HuH-7.5 (cell line): ENCODE data around the gene ROBO1.

ENCODE experiments used
- DNase-seq: peaks from one replicate; pipeline ENCODE4 v3.0.0; 2011; ENCODE audit warnings: low spot score

Gene ROBO1

DNA sequence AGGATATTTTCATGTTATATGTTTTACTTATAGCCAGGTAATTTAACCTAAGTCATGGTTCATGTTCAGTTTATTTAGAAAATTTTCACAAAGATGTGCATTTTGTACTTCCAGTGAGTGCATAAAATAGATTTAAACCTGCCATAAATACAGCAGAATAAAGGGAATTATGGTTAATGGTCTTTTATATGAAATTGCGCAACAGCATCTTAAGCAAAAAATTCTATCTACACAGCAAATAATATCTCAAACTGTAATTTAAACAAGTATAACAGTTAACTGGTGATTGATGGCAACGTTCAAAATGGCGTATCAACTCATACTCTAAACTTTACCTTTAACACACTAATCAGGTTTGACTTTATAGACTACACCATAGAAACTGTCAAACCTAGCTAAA lies 97.6 kb downstream of the ROBO1 start:
- DNase-seq, result no peak

DNA sequence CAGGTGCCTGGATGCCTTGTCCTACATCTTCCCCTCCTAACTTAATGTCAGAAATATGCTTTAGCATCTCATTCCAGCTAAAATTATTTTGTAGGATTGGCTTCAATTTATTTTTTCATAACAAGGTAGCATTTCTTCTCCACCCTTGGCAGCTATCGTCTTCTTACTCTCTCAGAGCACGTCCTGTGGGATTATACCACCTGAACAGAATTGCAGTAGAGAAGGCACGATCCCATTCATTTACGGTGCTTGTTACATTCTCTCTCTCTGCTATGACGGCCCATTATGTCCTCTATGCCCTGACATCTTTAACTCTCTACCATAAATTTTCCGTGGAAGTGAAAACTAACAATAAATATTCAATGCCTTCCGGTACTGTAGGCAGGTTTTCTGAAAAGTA lies 103.3 kb downstream of the ROBO1 start:
- no peak for DNase-seq

- no peak for DNase-seq
Observed at GRCh38 chr3:79661896-79662295, 105.9 kb downstream of the ROBO1 start.

GRCh38 chr3:79657076-79657475 lies 110.7 kb downstream of the ROBO1 start:
- DNase-seq, result no peak

DNA sequence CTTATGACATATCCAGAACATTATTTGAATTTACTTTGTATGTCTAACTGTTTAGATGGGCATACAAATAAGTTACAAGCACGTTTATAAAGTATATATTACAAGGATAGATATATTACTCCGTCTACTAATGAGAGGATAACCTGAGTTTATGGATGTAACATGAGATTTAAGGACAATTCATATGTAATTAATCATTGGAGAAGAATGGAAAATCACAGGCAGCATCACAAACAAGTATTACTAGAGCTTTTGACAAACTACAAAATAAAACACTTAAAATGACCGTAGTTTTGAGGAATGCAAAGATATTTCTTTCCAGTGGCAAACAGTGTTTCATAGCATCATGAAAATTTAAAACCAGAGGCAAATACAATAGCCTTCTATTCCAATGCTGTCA lies 113.8 kb downstream of the ROBO1 start:
- DNase-seq, result no peak

- no peak for DNase-seq
Observed at GRCh38 chr3:79653266-79653830, 114.5 kb downstream of the ROBO1 start.

- no peak for DNase-seq
Observed at GRCh38 chr3:79651536-79652065, 116.2 kb downstream of the ROBO1 start.

GRCh38 chr3:79639855-79640254 lies 127.9 kb downstream of the ROBO1 start:
- no peak for DNase-seq

GRCh38 chr3:79636372-79636771 lies 131.4 kb downstream of the ROBO1 start:
- no peak for DNase-seq

DNA sequence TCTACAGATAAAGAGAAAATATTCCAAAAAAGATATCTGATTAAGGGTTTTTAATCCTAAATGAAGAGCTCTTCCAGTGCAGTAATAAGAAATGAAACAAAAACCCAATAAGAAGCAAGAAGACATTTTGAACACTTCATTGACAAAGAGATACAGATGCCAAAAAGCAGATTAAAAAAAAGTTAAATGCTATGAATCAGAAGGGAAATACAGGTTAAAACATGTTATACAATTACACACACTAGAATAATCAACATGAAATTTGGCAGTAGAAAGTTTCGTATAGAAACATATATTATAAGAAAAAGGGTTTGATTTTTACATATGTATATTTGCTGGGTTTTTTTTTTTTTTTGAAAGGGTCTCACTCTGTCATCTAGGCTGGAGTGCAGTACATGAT lies 135.0 kb downstream of the ROBO1 start:
- no peak for DNase-seq

DNA sequence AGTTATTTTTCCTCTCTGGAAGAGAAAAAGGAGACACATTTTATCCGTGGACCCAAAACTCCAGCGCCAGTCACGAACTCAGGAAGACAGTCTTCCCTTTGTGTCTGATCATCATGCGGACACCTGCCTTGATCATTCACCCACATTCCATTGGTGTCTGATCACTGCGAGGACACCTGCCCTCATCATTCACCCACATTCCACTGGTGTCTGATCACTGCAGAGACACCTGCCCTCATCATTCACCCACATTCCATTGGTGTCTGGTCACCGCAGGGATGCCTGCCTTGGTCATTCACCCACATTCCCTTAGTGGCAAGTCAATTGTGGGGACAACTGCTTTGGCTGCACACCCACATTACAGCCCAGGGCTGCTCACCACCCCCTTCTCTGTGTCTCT lies 148.9 kb downstream of the ROBO1 start:
- no peak for DNase-seq

DNA sequence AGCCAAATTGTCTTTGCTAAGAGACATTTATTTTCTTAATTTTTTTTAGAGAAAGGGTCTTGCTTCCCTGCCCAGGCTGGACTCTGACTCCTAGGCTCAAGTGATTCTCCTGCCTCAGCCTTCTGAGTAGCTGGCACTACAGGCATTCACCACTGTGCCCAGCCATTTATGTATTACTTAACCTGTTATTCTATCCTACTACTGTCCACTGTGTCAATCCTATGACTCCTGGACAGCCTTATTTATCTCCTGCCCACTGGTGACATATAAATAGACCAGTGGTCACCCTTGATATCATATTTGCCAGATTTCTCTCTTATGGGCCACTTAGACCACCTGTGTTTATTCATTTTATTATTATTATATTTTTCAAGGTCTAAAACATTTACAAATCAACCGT lies 161.4 kb downstream of the ROBO1 start:
- DNase-seq, result no peak

DNA sequence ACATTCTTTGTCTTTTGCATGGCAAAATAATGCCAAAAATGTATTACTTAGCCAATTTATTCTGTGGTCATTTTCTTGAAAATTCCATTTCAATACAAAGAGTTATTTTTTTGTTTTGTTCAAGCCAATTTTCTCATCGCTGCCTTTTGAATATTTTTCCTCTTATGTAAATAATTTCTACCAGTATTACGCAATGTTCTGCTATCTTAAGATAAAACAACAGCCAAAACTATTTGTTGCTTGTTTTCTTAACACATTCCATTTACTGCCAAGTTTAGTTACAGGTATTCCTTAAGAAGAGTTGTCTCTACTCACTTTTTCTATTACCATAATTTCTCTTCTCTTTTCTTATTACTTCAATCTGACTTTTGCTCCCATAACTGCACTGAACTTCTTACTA lies 163.1 kb downstream of the ROBO1 start:
- no peak for DNase-seq

GRCh38 chr3:79602385-79602784 lies 165.4 kb downstream of the ROBO1 start:
- no peak for DNase-seq

GRCh38 chr3:79598594-79598993 lies 169.2 kb downstream of the ROBO1 start:
- no peak for DNase-seq

GRCh38 chr3:79597709-79598108 lies 170.1 kb downstream of the ROBO1 start:
- no peak for DNase-seq

GRCh38 chr3:79587150-79587549 lies 180.6 kb downstream of the ROBO1 start:
- no peak for DNase-seq

GRCh38 chr3:79586232-79586631 lies 181.6 kb downstream of the ROBO1 start:
- DNase-seq, result no peak

- no peak for DNase-seq
Observed at GRCh38 chr3:79572930-79573329, 194.9 kb downstream of the ROBO1 start.

DNA sequence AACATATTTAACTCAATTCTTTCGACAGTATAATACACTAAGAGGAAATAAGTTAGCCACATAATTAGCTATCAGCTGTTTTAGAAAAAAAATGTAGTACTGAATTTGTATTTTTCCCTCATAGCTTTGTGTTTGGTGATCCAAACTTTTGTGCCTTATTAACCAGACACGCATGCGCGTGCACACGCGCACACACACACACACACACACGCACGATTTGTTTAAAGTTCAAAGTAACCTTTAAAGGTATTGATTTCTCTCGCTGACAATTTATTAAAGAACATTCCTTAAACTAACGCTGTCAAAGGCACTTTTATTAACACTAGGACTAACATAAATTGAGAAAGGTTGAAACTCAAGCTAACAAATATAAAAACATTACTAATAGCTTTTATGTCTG lies 198.9 kb downstream of the ROBO1 start:
- DNase-seq, result no peak

- no peak for DNase-seq
Observed at GRCh38 chr3:79564192-79564591, 203.6 kb downstream of the ROBO1 start.

DNA sequence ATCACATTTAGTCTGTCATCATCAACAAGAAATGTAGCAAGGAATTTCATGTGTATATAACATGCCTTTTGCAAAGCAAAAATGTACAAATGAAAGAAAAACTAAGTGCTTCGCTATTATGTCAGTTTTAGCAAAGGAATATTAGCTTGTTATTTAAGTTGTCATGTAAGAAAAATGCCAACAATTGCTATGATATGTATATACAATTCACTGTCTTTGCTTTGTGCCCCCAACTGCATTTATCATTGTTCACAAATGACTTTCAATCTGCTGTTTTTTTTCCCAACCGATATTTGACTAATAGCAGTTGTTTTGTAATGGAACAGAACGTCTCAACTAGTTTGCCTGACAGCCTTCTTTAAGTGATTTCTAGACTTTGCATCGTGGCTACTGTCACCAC lies 207.1 kb downstream of the ROBO1 start:
- no peak for DNase-seq

- DNase-seq, result no peak
Observed at GRCh38 chr3:79558943-79559342, 208.9 kb downstream of the ROBO1 start.

GRCh38 chr3:79555655-79556054 lies 212.1 kb downstream of the ROBO1 start:
- DNase-seq, result no peak

GRCh38 chr3:79551997-79552396 lies 215.8 kb downstream of the ROBO1 start:
- DNase-seq, result no peak
